Fibroblast of the aortic adventitia (primary cell): ENCODE data around the gene ZNF417. TPM values are rescaled to one million over a fixed set of nuclear protein-coding genes. Genes with fewer than 3 reads are reported as not detected.
"Not testable (repeated sequence)": the region's sequence is repeated elsewhere in the genome, so short reads cannot be mapped to it uniquely, and the experiment has no call there.

Experiments
- DNase-seq: peaks from one replicate; pipeline ENCODE4 v3.0.0-alpha.2; 2010; ENCODE audit warnings: low read depth
- H3K4me3 ChIP-seq: 2 replicates; pipeline ENCODE4 v1.5.1; 2011; ENCODE audit warnings: low read depth, mild to moderate bottlenecking, control low read depth, low read length, moderate library complexity
- CTCF ChIP-seq: IDR thresholded peaks from 2 replicates; pipeline ENCODE4 v1.5.1; 2011; ENCODE audit warnings: mild to moderate bottlenecking, low read length, control low read depth, inconsistent platforms; ENCODE audit not compliant: insufficient read depth
- total RNA-seq: library from RNA; depleted of rRNA; stranded (reverse); fragments of >200 nt; gene quantifications from 2 replicates; pipeline ENCODE4 v1.2.3, GENCODE V29; 2012; ENCODE audit warnings: low replicate concordance

The ZNF417 gene
- total RNA-seq, 1 donor: 15.8 TPM

GRCh38 chr19:57870225-57870624, 46.2 kb downstream of the ZNF417 start:
- DNase-seq: no peak
- TF ChIP-seq CTCF: no peak
- H3K4me3 ChIP-seq: no peak overlapping the region

- not testable (repeated sequence) for DNase-seq, H3K4me3 ChIP-seq
These were observed 46.7 kb downstream of the ZNF417 start for GRCh38 chr19:57869655-57870054.

- no peak for DNase-seq
- no peak overlapping the region for H3K4me3 ChIP-seq
- TF ChIP-seq CTCF: no peak
These were observed 48.4 kb downstream of the ZNF417 start for GRCh38 chr19:57867868-57868492.

Other genes starting within 250 kb of the ZNF417 start
- not detected in 2 replicates for gene ZSCAN4, start 247.7 kb downstream of the ZNF417 start, total RNA-seq
- 5.2 and 13.5 TPM in 2 replicates for gene ZNF551, start 234.6 kb downstream of the ZNF417 start, total RNA-seq
- gene ZNF154, start 207.4 kb downstream of the ZNF417 start, total RNA-seq: 2.3 and 2.5 TPM in 2 replicates
- gene ZNF671, start 189.0 kb downstream of the ZNF417 start, total RNA-seq: 3.7 and 9.2 TPM in 2 replicates
- 8.1 and 12.1 TPM in 2 replicates for gene ZNF776, start 169.8 kb downstream of the ZNF417 start, total RNA-seq
- gene ZNF586, start 146.9 kb downstream of the ZNF417 start, total RNA-seq: 13.7 and 15.0 TPM in 2 replicates
- gene ZNF552, start 101.7 kb downstream of the ZNF417 start, total RNA-seq: 4.3 and 11.3 TPM in 2 replicates
- 18.3 and 38.7 TPM in 2 replicates for gene ZNF587B, start 86.3 kb downstream of the ZNF417 start, total RNA-seq
- 29.6 and 39.2 TPM in 2 replicates for gene ZNF587, start 66.7 kb downstream of the ZNF417 start, total RNA-seq
- gene ZNF814, start 27.6 kb downstream of the ZNF417 start, total RNA-seq: 5.0 and 10.3 TPM in 2 replicates
- 3.6 and 13.6 TPM in 2 replicates for gene ZNF418, start 18.8 kb upstream of the ZNF417 start, total RNA-seq
- gene ZNF256, start 31.1 kb upstream of the ZNF417 start, total RNA-seq: 2.5 and 7.7 TPM in 2 replicates
- 0.49 TPM in 1 of 2 replicates, not detected in the other for gene C19orf18, start 57.9 kb upstream of the ZNF417 start, total RNA-seq
- gene ZNF606, start 86.2 kb upstream of the ZNF417 start, total RNA-seq: 17.9 and 33.8 TPM in 2 replicates
- gene ZSCAN1, start 117.4 kb upstream of the ZNF417 start, total RNA-seq: not detected in 2 replicates
- 2.2 and 4.3 TPM in 2 replicates for gene ZNF135, start 142.7 kb upstream of the ZNF417 start, total RNA-seq
- gene ZSCAN18, start 181.6 kb upstream of the ZNF417 start, total RNA-seq: 7.6 and 50.7 TPM in 2 replicates
- gene ZNF329, start 234.2 kb upstream of the ZNF417 start, total RNA-seq: 8.7 and 13.6 TPM in 2 replicates